ENCODE results near the gene HIRIP3.
A peak's percentile ranks its signal among the peaks of the same experiment; 100 is the strongest.
"Not testable (repeated sequence)": the region's sequence is repeated elsewhere in the genome, so short reads cannot be mapped to it uniquely, and the experiment has no call there.

HIRIP3 gene

DNA sequence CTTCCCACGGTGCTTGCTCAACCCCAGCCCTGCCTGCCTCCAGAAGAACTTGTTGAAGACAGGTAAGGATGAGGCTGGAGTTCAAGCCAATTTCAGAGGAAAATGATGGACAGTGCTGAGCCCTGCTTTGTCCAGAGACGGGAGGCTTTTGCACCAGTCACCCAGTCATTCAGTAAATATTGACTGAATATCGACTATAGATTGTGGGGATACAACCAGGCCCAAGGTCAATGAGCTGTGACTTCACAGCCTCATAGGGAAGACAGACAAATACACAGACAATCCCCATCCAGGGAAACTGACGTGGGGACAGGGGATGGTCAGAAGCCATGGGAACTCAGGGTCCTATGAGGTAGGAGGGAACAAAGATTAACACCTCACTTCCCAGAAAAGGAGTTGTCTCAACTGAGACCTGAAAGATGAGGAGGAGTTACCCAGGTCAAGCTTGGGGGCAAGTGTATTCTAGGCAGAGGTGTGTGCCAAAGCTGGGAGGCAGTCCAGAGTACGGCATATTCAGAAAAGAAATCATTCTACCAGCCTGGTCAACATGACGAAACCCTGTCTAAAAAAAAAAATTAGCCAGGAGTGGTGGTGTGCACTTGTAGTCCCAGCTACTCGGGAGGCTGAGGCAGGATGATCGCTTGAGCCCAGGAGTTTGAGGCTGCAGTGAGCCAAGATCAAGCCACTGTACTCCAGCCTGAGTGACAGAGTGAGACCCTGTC, 21.3 kb upstream of the HIRIP3 start:
- no peak for DNase-seq

- not testable (repeated sequence) for DNase-seq
These were observed 20.0 kb upstream of the HIRIP3 start for GRCh38 chr16:30015450-30015849.

DNA sequence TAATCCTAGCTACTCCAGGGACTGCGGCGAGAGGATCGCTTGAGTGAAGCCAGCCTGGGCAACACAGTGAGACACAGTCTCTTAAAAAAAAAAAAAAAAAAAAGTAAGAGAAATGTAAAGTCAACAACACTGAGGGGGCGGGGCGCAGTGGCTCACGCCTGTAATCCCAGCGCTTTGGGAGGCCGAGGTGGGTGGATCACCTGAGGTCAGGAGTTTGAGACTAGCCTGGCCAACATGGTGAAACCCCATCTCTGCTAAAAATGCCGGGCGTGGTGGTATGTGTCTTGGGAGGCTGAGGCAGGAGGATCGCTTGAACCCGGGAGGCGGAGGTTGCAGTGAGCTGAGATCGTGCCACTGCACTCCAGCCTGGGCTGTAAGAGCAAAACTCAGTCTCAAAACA, 17.2 kb upstream of the HIRIP3 start:
- DNase-seq: not testable (repeated sequence)

DNA sequence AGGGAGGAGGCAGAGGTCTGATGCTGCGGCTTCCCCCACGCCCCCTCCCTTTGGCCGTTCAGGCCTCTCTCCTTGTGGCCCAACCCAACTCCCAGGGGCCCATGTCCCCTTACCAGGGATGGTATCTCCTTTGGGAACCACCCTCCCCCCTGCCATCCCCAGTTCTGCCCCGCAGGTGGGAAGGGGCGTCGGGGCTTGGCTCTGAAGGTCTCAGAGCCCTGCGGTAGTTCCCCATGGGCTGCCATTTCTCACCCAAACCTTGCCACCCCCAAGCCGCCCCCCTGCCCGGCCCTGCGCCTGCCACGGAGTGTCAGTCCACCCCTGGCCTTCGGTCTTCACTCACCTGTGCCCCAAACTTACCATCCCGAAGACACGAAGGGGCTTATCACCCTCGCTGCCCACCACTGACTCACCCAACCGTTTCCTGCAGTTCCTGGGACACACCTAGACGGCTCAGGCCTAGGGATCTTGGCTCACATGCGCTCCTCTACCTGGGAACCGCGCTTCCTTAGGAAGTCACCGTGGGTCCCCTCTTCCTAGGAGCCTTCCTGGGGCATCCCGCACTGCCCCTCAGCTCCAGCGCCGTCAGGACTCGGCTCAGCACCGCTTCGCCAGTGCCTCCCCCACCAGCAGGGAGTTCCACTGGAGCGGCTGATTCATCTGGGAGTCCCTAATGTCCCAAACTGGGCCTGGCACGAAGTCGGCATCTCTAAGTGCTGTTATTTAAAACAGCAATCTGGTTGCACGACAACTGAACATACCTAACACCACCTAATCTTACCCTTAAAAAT, 16.5 kb upstream of the HIRIP3 start:
- no peak for DNase-seq

- DNase-seq: peak in 1 of 2 experiments; percentile 28
These were observed 15.7 kb upstream of the HIRIP3 start, which contains the start of gene DOC2A for GRCh38 chr16:30010844-30011713. TSS of gene DOC2A (minus strand) at chr16:30011027. CDS start at chr16:30010222, 805 bp downstream.

- DNase-seq: no peak
These were observed 14.8 kb upstream of the HIRIP3 start for GRCh38 chr16:30009990-30010843.

DNA sequence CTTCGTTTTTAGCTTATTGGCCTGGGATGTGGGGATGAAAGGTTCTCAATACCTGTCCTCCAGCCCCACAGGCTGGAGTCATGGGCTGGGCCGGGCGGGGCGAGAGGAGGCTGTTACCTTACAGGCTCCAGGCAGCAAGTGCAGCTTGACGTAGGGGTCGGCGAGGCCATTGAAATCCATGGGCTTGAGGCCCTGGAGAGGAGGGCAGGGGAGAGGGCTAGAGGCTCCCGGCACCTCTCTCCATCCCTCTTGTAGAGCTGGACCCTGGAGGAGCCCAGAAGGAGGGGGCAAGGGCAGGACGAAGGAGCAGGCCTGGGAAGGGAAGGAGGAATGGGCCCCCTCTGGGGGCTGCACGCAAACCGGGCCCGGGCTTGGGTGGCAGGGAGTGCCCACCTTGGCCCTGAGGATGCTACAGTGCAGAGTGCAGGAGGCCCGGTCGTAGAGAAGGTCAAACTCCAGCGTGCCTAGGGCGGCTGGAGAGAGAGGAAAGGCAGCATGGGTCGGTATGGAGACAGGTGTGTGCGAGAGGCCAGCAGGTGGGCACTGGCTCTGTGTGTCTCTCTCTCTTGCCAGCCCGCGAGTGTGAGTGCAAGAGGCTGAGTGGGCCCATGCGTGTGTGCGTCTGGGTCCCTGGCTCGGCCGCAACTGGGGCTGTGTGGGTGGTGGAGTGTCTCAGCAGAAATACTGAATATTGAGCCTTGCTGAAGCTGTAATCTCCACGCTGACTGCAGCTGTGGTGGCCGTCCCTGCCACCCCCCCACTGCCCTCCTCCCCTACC, 13.9 kb upstream of the HIRIP3 start:
- DNase-seq: no peak

DNA sequence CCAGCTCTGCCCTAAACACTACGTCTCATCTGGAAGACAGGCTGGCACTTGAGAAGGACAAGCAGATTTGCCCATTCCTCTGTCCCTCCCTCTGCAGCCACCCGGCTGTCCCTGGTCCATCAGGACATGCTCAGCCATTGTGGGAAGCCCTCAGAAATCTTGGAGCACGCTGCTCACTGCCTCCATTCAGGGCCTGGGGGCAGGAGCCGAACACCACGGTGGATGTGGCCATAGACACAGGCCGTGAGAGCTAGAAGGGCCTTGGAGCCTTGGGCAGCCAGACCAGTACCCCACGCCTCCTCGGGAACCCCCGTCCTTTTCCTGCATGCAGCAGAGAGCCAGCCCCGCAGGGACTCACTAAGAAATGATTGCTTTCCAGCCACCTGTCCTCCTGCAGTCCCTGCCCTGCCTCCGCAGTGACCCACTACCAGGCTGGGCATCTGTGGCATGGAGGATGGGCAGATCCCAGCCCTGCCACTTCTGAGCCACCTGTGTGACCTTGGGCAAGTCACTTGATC, 12.0 kb upstream of the HIRIP3 start:
- no peak for DNase-seq

DNA sequence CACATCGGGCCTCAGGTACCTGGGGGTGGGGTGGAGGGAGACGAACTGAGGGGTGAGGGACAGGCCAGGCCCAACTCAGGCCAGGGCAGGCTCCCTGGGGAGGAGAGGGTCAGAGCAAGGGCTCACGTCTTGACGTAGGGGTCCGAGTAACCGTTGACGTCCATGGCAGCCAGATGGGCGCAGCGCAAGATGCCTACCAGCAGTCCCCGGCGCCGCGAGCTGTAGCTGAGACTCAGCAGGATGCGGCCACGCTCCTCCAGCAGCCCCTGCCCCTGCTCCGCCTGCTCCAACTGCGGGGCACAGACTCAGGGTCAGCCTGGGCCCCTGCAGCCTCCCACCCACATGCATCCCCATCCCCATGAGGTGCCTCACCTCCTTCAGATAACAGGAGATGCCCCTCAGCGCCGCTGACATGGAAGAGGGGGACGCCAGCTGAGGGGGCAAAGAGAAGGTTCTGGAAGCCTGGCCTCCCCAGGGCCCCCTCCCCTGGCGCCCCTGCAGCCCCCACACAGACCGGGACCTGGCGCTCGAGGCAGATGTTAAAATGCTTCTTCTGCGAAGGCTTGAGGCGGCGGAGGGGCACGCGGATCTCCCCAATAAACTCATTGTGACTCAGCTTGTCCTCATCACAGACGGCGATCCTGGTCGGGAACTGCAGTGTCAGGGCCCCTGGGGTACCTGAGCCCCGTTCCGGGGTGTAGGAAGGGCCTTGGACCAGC, 11.4 kb upstream of the HIRIP3 start:
- no peak for DNase-seq

- DNase-seq: no peak
These were observed 10.7 kb upstream of the HIRIP3 start for GRCh38 chr16:30006095-30006473.

DNA sequence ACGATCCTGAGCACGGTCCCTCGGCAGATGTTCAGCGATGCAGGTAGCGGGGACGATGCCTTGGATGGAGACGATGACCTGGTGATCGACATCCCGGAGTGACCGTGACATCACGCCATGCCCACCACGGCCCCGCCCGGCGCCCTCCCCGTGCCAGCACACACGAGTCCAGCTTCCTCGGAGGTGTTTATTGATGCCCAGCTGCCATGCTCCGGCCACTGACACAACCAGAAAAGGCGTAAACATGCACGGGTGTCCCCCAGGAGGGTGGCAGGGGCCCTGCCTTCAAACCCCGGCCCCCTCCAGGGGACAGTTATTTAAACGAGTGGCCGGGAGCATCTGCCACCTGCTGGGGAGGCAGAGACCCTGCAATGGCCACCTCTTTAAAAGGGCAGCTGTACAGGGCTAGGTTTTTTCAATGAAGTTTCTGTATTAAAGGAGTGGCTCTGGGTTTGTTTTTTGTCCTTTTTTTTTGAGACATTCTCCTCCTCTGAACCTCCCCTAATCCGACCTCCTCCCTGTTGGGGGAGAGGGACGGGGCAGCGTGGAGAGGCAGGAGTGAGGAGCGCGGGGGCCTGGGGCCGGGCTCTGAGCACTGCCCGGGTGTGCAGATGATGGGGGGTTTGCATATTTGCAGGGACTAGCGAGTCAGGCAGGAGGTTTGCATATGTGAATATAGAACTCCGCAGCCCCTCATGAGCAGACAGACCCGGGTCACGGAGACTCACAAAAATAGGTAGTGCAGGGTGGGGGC, 10.1 kb upstream of the HIRIP3 start:
- peak in 1 of 2 experiments; percentile 23 for DNase-seq

- DNase-seq: no peak
These were observed 9.4 kb upstream of the HIRIP3 start for GRCh38 chr16:30004811-30005242.

DNA sequence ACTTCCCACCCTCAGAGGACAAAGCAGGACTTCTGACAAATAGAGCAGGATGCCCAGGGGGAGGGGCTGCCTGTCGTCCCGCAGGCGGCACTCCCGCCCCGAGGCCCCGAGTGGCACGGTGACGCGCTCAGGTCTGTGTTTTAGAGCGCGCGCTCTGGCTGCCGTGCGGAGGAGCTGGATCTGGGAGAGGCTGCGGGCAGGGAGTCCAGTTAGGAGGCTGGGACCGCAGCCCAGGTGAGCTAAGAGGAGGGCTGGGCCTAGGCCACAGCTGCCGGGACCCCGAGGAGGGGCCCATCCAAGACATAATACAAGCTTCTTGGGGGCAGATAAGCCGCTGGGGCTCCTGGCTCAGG, 9.0 kb upstream of the HIRIP3 start:
- no peak for DNase-seq

DNA sequence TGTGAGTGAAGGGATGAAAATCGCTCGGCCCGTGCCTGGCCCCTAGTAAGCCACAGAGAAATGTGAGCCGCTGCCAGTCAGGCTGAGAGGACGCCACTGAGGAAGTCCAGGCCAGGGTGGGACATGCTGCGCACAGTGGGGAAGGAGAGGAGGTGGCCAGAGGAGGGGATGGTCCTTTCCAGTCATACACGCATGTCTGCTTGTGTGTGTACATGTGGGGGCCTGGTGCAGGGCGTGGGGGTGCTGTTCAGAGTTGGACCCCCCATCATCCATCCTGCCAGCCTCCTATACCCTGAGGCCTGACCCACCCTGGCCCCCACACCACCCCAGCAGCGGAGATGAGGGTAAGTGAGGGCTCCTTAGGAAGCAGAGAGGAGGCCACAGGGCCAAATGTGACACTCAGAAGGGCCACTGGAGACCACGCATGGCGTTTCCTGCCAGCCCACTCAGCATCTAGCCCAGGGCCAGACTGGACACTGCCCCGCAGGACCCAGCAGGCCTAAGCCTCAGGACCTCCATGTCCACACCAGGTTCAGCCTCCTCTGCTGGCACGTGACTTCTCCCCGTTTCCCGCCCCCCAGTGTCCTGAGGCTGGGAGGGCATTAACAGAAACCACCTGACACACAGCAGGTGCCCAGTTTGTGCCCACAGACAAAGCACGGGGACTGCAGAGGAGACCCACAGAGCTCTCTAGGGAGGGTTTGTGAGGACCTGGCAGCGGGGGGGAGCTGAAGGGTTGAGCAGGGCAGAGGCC, 8.4 kb upstream of the HIRIP3 start:
- DNase-seq: no peak

DNA sequence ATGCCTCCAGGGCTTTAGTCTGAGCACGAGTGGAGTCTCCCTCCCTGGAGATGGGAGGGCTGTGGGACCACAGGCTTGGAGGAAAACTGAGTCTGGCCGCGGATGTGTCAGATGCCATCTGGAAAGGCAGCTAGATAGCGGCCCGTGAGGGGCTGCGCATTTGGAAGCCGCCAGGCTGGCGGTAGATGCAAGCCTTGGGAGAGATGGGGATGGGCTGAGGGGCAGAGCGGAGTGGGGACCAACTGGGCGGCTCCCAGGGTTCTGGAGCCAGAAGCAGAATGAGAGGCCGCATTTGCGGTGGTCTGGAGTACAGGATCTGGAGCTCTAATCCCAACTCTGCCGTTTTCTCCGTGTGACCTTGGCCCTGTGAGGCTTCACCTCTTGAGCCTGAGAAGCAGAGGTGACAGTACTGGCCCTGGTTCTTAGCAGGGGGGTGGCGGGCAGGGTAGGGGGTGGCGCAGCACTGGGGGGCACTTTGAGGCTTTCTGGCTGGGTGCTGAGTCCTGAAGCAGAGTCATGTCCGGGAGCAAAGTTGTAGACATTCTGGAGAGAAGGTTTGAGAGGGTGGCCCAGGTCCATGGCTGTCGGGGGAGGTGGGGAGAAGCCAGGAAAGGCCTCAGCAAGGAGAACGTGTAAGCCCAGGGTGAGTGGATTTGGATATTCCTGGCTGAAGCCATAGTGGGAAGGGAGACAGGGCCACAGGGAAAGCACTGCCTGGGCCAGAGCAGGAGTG, 7.4 kb upstream of the HIRIP3 start:
- no peak for DNase-seq

GRCh38 chr16:30000735-30001631, 5.6 kb upstream of the HIRIP3 start:
- no peak for DNase-seq

GRCh38 chr16:29999605-30000004, 4.2 kb upstream of the HIRIP3 start:
- DNase-seq: no peak
